NCI-H526 (cell line): ENCODE data around the gene PIGT.

Experiments used
- DNase-seq, 2 experiments: peaks; one replicate each; lab custom pipeline; 2025; lab: John Stamatoyannopoulos, UW

Gene PIGT

GRCh38 chr20:45427236-45428149 lies 11.6 kb downstream of the PIGT start:
- DNase-seq = no peak

DNA sequence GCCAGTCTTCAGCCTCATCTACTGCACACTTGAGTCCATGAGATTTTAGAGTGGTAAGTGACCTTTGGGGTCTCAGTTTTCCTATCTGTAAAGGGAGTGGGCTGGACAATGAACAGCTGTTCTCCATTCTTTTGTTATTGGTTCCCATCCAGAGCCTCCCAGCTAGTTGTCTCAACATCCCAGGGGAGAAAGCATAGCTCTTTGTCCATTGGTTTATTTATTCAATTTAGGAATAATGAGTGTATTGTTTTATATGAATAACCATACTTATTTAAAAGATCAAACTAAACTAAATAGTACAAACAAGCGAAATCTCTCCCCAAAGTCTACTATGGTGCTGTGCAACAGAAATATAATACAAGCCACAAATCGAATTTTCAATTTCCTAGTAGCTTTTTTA lies 13.7 kb downstream of the PIGT start:
- DNase-seq = no peak

- no peak for DNase-seq
Observed at GRCh38 chr20:45432294-45432693, 16.4 kb downstream of the PIGT start.

DNA sequence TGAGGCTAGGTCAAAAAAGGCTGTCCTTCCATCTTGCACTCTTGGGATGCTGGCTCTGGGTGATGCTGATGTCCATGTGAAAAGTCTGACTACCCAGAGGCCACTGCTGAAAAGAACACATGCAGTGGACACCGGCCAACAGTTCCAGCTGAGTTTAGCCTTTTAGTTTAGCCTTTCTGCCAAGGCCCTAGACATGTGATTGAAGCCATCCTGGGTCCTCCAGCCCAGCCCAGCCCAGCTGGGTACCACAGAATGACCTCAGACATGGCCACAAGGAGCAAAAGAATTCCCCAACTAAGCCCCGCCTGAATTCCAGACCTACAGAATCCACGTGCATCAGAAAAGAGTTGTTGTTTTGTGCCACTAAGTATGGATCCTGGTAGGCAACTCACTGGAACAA lies 17.4 kb downstream of the PIGT start:
- DNase-seq = no peak

DNA sequence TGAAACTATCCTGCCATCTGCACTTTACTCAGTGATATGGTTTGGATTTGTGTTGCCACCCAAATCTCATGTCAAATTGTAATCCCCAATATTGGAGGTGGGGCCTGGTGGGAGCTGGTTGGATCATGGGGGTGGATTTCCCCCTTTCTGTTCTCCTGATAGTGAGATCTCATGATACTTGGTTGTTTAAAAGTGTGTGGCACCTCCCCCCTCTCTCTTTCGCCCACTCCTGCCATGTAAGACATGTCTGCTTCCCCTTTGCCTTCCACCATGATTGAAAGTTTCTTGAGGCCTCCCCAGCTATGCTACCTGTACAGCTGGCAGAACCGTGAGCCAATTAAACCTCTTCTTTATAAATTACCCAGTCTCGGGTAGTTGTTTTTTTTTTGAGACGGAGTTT lies 18.0 kb downstream of the PIGT start:
- DNase-seq = no peak

- DNase-seq = peak; percentile 79 to 97
Observed at GRCh38 chr20:45436732-45437485, 21.0 kb downstream of the PIGT start.

DNA sequence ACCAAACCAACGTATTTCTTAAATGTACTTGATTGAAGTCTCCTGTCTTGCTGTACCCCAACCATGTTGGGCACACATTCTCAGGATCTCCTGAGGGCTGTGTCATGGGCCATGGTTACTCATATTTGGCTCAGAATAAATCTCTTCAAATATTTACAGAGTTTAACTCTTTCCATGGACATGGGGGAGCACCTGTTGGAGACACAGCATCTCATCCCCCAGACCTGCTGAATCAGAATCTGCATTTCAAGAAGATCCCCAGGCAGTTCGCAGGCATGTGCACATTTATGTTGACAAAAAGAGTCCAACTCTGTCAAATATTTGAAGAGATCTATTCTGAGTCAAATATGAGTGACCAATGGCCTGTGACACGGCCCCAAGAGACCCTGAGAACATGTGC lies 24.5 kb downstream of the PIGT start:
- DNase-seq = no peak

DNA sequence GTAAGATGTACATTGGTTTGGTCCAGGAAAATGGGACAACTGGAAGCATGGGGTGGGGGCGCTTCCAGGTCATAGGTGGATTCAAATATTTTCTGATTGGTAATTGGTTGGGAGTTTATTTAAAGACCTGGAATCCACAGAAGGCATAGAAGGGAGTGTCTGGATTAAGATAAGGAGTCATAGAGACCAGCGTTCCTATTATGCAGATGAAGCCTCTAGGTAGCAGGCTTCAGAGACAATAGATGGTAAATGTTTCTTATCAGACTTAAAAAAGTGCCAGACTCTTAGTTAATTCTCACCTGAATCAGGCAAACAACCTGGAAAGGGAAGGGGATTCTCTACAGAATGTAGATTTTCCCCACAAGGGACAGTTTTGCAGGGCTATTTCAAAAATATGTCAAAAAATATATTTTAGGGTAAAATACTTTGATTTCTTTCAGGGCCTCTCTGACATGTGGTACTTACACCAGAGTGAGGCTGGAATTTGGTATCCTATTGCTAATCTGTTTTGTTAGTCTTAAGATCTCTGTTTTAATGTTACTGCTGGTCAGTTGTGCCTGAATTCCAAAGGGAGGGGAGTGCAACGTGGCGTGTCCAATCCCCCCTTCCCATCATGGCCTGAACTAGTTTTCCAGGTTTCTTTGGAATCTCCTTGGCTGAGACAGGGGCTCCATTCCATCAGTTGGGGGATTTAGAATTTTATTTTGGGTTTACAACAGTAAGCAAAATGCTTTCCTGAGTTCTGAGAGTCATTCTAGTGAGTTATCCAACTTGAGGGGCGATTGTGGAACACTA lies 25.1 kb downstream of the PIGT start:
- DNase-seq = no peak

GRCh38 chr20:45441746-45442145 lies 25.8 kb downstream of the PIGT start:
- no peak for DNase-seq

- DNase-seq = no peak
Observed at GRCh38 chr20:45444050-45444449, 28.1 kb downstream of the PIGT start.

DNA sequence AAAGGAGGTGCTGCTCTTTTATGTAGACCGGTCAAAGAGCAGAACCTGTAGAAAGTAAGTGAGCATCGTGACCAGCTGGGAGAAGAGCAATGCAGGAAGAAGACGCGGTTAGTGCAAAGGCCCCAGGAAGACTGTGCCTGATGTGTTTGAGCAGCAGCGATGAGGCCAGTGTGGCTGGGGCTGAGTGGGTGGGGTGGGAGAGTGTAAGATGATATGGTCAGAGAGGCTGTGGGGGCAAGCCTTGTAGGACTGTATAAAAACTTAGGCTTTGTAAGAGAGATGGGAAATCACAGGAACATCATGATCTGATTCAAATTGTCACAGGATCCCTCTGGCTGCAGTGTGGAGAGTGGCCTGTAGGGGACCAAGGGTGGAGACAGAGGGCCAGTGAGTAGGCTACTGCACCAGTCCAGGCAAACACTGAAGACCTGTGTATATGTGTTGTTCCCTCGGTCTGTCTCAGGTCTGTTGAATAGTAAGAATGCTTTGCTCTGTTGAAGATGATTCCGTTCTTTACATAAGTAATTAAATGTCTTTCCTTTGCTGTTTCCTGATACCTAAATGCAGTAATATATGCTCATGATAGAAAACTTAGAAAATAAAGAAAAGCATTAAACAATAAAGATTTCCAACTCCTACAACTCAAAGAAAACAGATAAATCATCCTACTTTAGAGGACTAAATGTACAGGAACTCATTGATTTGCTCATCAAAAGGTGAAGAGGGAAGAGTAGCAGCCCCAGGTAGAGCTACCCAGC lies 30.0 kb downstream of the PIGT start:
- peak; percentile 12 to 45 for DNase-seq

DNA sequence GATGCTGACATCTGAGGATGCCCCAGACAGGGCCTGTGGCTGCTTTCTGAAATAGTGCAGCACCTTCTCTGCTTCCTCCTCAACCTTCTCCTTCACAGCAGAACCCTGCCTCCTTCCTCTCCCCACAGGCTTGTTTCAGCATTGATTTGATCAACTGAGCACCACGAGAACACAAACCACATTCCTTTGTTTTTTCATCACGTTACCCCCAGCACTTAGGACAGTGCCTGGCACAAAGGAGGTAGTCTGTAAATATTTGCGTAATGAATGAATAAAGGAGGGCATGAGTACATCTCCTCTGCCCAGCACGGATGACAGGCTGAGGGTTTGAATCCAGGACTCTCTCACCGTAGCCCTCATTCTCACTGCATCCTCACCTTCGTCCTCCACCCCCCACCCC lies 32.3 kb downstream of the PIGT start:
- no peak for DNase-seq

DNA sequence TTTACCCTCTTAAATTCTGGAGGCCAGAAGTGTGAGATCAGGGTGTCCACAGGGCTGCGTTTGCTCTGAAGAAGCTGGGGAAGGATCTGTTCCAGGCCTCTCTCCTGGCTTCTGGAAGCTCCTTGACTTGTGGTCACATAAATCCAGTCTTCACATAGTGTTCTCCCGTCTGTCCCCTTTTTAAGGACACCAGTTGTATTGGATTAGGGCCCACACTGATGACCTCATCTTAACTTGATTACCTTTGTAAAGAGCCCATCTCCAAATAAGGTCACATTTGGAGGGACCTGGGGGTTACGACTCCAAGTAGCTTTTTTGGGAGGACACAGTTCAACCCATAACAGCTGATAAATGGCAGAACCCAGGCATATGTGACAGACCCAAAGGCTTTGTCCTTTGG lies 33.6 kb downstream of the PIGT start:
- no peak for DNase-seq

- DNase-seq = peak; percentile 79 to 94
Observed at GRCh38 chr20:45450097-45450818, 34.3 kb downstream of the PIGT start.

DNA sequence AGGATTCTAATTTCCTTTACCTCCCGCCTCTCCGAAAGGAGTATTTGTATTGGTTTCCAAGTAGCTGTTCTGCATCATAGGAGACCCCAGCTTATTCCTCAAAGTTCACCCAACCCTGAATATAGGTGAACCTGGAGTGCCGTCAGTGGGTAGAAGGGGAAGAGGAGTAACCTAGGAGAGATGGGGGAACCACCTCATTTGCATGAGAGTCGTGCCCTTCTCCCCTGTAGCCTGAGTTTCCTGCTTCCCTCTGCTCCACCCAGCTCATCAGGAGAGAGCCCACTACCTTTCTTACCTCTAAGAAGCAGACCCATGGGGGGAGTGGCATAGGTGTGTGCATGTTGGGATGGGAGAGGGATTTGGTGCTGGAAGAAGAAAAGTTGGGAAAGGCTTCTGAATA lies 36.3 kb downstream of the PIGT start:
- DNase-seq = no peak

DNA sequence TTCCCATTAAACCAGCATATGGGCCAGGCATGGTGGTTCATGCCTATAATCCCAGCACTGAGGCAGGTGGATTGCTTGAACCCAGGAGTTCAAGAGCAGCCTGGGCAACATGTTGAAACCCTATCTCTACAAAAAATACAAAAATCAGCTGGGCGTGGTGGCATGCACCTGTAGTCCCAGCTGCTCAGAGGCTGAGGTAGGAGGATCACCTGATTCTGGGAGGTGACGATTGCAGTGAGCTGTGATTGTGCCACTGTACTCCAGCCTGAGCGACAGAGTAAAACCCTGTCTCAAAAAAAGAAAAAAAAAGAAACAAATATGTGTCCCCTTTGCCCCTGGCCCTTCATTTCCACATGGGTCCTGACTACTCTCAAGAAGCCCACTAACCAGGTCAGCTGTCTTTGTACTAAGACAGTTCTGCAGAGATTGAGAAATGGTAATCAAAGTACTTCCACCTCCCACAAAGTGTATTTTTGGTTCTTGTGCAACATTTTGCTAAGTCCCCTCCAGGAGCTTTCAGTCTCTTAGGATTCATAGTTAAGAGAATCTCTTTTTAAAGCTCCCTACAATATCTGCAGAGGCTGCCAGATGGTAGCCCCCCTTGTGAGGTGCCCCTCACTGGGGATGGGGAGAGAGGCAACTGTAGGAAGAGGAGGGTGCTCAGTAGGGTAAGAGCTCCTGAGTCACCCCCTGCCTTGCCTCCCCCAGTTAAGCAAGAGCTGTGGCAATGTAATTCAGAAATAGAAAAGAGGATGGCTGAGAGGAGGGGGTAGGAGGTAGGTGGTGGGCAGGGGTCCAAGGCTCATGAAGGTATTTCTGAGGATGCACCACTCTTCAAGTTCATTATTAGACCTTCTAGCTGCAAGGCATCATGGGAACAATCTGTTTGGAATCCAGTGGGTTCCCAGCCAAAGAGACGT lies 37.1 kb downstream of the PIGT start:
- DNase-seq = no peak

GRCh38 chr20:45456632-45457031 lies 40.7 kb downstream of the PIGT start:
- DNase-seq = peak; percentile 68 to 88

DNA sequence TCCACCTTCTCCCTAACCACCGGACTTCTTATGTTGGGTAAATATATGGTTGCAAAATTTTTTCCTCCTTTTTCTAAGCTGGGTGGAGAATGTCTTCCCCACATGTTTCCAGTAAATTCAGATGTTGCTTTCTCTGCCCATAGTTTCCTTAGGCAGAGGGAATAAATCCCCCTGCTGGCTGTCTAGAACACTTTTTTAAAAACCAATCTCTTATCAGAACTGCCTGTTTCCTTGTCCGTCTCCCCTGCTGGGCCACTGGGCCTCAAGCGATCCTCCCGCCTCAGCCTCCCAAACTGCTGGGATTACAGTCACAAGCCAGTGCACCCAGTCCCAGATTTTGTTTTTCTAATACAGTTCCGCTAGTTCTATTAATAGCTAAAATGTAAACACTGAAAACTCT lies 43.7 kb downstream of the PIGT start:
- DNase-seq = peak in 1 of 2 experiments; percentile 14

GRCh38 chr20:45461225-45461624 lies 45.3 kb downstream of the PIGT start:
- no peak for DNase-seq
